ENCODE measurements around the gene MORN1. TPM values are rescaled to one million over a fixed set of nuclear protein-coding genes. Genes with fewer than 3 reads are reported as not detected.

Gene MORN1
- total and polyA plus RNA-seq, 2 of the 8 experiments (the other 6 are each of a cell fraction or from before 2014, with no cell fraction given) = 5.0 to 9.1 TPM

DNA sequence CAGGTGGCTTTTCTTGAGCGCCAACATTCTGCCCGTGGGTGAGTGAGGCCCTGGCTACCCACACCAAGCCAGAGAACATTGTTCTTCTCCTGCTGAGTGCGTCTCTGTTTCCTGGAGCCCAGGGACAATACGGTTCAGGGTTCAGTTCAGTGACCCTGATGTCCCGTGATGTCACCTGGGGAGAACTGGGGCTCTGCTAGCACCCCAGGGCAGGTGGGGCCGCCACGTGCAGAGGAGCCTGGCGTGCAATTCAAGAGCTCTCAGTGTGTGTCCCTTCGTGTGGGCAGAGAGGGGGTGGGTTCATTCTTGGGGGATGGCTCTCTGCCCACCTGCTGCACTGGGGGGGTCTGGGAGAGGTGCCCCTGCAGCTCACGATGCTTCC lies 39.2 kb upstream of the MORN1 start (continued):
- TF ChIP-seq EP300 (IDR thresholded peaks at IDR 0.05; ENCODE audit: borderline replicate concordance in 1 of 2, low read depth in 2 of 2, low read length in 2 of 2) (no peak), RAD21 (IDR thresholded peaks at IDR 0.05 in 1 of 2, conservative IDR thresholded peaks at IDR 0.05 in 1 of 2; ENCODE audit: low read depth in 2 of 2, low read length in 2 of 2) (no peak), NRF1 (IDR thresholded peaks at IDR 0.05; ENCODE audit: low read depth, low read length) (no peak)

Data from H1 (cell line).